ENCODE measurements around the gene CERS3.

CERS3 gene

GRCh38 chr15:100531204-100531603, 2.5 kb upstream of the CERS3 start:
- no peak overlapping the region for H3K27ac ChIP-seq
- no peaks in the 10 kb centered on the region for H3K36me3 ChIP-seq
- no peaks in the 10 kb centered on the region for H3K9me3 ChIP-seq
- peaks cover 0 to 9% of the 10 kb centered on the region in 2 donors for H3K27me3 ChIP-seq
- no peak for TF ChIP-seq CTCF (IDR thresholded peaks at IDR 0.05)
- intact Hi-C loops (cut with DNase I; ENCODE audit: low total_unique reads): no loop called here
- peaks cover 0 to 9% (median 4%) of the 10 kb centered on the region in 4 donors for H3K4me1 ChIP-seq
- H3K4me3 ChIP-seq: no peak overlapping the region
- DNase-seq: no peak

GRCh38 chr15:100529556-100529955, 806 bp upstream of the CERS3 start:
- no peak overlapping the region for H3K4me3 ChIP-seq
- intact Hi-C loops (cut with DNase I; ENCODE audit: low total_unique reads): no loop called here

GRCh38 chr15:100526027-100526481, 2.7 kb downstream of the CERS3 start:
- H3K4me3 ChIP-seq: no peak overlapping the region
- peak; percentile 53 to 83 for DNase-seq
- peak in 1 of 2 experiments; percentile 8 for TF ChIP-seq CTCF (IDR thresholded peaks at IDR 0.05)
- H3K9me3 ChIP-seq: no peaks in the 10 kb centered on the region
- peaks cover 0 to 3% of the 10 kb centered on the region in 2 donors for H3K27me3 ChIP-seq
- peaks cover 0 to 18% (median 7%) of the 10 kb centered on the region in 4 donors for H3K4me1 ChIP-seq
- H3K36me3 ChIP-seq: no peaks in the 10 kb centered on the region
- H3K27ac ChIP-seq: no peak overlapping the region
- intact Hi-C loops (cut with DNase I; ENCODE audit: low total_unique reads): no loop called here

More at GRCh38 chr15:100529556-100529955, 806 bp upstream of the CERS3 start:
- DNase-seq: no peak
- Histone ChIP-seq H3K27me3 (peaks cover 0 to 9% of the 10 kb centered on the region in 2 donors), H3K9me3 (no peaks in the 10 kb centered on the region), H3K36me3 (no peaks in the 10 kb centered on the region), H3K4me1 (peaks cover 0 to 18% (median 7%) of the 10 kb centered on the region in 4 donors), H3K27ac (no peak overlapping the region)
- TF ChIP-seq CTCF (IDR thresholded peaks at IDR 0.05): no peak

GRCh38 chr15:100525436-100525835, 3.3 kb downstream of the CERS3 start:
- DNase-seq: no peak
- H3K9me3 ChIP-seq: no peaks in the 10 kb centered on the region
- no peaks in the 10 kb centered on the region for H3K36me3 ChIP-seq
- intact Hi-C loops (cut with DNase I; ENCODE audit: low total_unique reads): no loop called here
- no peaks in the 10 kb centered on the region for H3K27me3 ChIP-seq
- H3K4me3 ChIP-seq: no peak overlapping the region
- H3K27ac ChIP-seq: no peak overlapping the region
- no peak for TF ChIP-seq CTCF (IDR thresholded peaks at IDR 0.05)
- peaks cover 0 to 18% (median 7%) of the 10 kb centered on the region in 4 donors for H3K4me1 ChIP-seq

GRCh38 chr15:100524326-100524725, 4.4 kb downstream of the CERS3 start:
- H3K27ac ChIP-seq: no peak overlapping the region
- no peak overlapping the region for H3K4me3 ChIP-seq
- H3K36me3 ChIP-seq: no peaks in the 10 kb centered on the region
- H3K27me3 ChIP-seq: no peaks in the 10 kb centered on the region
- H3K4me1 ChIP-seq: peaks cover 0 to 18% (median 7%) of the 10 kb centered on the region in 4 donors
- H3K9me3 ChIP-seq: no peaks in the 10 kb centered on the region
- intact Hi-C loops (cut with DNase I; ENCODE audit: low total_unique reads): no loop called here
- no peak for DNase-seq
- TF ChIP-seq CTCF (IDR thresholded peaks at IDR 0.05): no peak

GRCh38 chr15:100521907-100522306, 6.8 kb downstream of the CERS3 start:
- intact Hi-C loops (cut with DNase I; ENCODE audit: low total_unique reads): no loop called here
- no peak for DNase-seq
- Histone ChIP-seq H3K4me3 (no peak overlapping the region), H3K27ac (no peak overlapping the region), H3K27me3 (no peaks in the 10 kb centered on the region), H3K9me3 (no peaks in the 10 kb centered on the region), H3K4me1 (peaks cover 0 to 21% (median 10%) of the 10 kb centered on the region in 4 donors), H3K36me3 (no peaks in the 10 kb centered on the region)
- TF ChIP-seq CTCF (IDR thresholded peaks at IDR 0.05): no peak

All from tibial artery (tissue), 4 donors.